IMR-90 (cell line): ENCODE measurements around the gene RAD51B. TPM values are rescaled to one million over a fixed set of nuclear protein-coding genes. Genes with fewer than 3 reads are reported as not detected.
A peak's percentile ranks its signal among the peaks of the same experiment; 100 is the strongest.

Experiments
- ATAC-seq: fragments of 200-7000 bp; cut with Tn5 transposase; 2 replicates; pipeline ENCODE4 v1.9.1; 2020; ENCODE audit warnings: low read depth, mild to moderate bottlenecking, moderate library complexity
- BruUV-seq: library from RNA; stranded (reverse); fragments of 400-500 nt; replicated peaks from 2 replicates; lab custom pipeline; 2021; lab: Mats Ljungman, UMichigan
- CTCF ChIA-PET: fragments of 300-600 bp; formaldehyde crosslinking; extraction: SDS; loops from one replicate; lab custom pipeline; 2021; ENCODE audit warnings: antibody characterized with exemption; lab: Yijun Ruan, JAX
- POLR2A ChIA-PET: fragments of 300-600 bp; sonication (Branson Sonifier 250); formaldehyde crosslinking; loops from one replicate; lab custom pipeline; 2022; ENCODE audit warnings: antibody characterized with exemption; ENCODE audit not compliant: unreplicated experiment; lab: Charles Lee
- DNase-seq: peaks from one replicate; pipeline ENCODE4 v3.0.0; 2013
- H2AFZ ChIP-seq: replicated peaks from 2 replicates; pipeline ENCODE3; 2013; ENCODE audit warnings: low read length, mild to moderate bottlenecking; ENCODE audit not compliant: poor library complexity
- H2AK5ac ChIP-seq: 2 replicates; pipeline ENCODE4 v1.6.1; 2013; ENCODE audit warnings: low read depth, low read length, inconsistent platforms
- H2AK9ac ChIP-seq: replicated peaks from 2 replicates; pipeline ENCODE3; 2013; ENCODE audit warnings: mild to moderate bottlenecking, low read depth, low read length, moderate library complexity; ENCODE audit not compliant: poor library complexity
- H2BK120ac ChIP-seq: 2 replicates; pipeline ENCODE4 v1.6.1; 2013; ENCODE audit warnings: low read depth, low read length, inconsistent platforms
- H2BK15ac ChIP-seq: 3 replicates; pipeline ENCODE4 v1.6.1; 2013; ENCODE audit warnings: low read depth, low read length, inconsistent platforms
- H2BK20ac ChIP-seq: 2 replicates; pipeline ENCODE4 v1.6.1; 2013; ENCODE audit warnings: low read depth, mild to moderate bottlenecking, inconsistent platforms, low read length, moderate library complexity
- H2BK5ac ChIP-seq: 2 replicates; pipeline ENCODE4 v1.6.1; 2013; ENCODE audit warnings: mild to moderate bottlenecking, low read depth, low read length, inconsistent platforms; ENCODE audit not compliant: poor library complexity, severe bottlenecking
- H3K14ac ChIP-seq: replicated peaks from 2 replicates; pipeline ENCODE4 v1.6.1; 2013; ENCODE audit warnings: low read depth, low read length, inconsistent platforms
- H3K18ac ChIP-seq: 2 replicates; pipeline ENCODE4 v1.6.1; 2013; ENCODE audit warnings: low read depth, low read length, control low read depth
- H3K23ac ChIP-seq: 2 replicates; pipeline ENCODE4 v1.6.1; 2013; ENCODE audit warnings: low read depth, low read length, inconsistent platforms
- H3K27ac ChIP-seq: 2 replicates; pipeline ENCODE4 v1.5.1; 2013; ENCODE audit warnings: mild to moderate bottlenecking, control low read depth, low read length; ENCODE audit not compliant: insufficient read depth
- H3K27me3 ChIP-seq: 2 replicates; pipeline ENCODE4 v1.6.1; 2013; ENCODE audit warnings: low read length; ENCODE audit not compliant: control insufficient read depth, insufficient read depth
- H3K36me3 ChIP-seq: 2 replicates; pipeline ENCODE4 v1.6.1; 2013; ENCODE audit warnings: low read length, mixed read lengths; ENCODE audit not compliant: control insufficient read depth, insufficient read depth
- H3K4ac ChIP-seq: 2 replicates; pipeline ENCODE4 v1.6.1; 2013; ENCODE audit warnings: low read depth, low read length, inconsistent platforms
- H3K4me1 ChIP-seq: 2 replicates; pipeline ENCODE4 v1.6.1; 2013; ENCODE audit warnings: low read length, mixed read lengths; ENCODE audit not compliant: control insufficient read depth, insufficient read depth
- H3K4me2 ChIP-seq: 2 replicates; pipeline ENCODE4 v1.6.1; 2013; ENCODE audit warnings: low read depth, mild to moderate bottlenecking, control low read depth, low read length, moderate library complexity
- H3K4me3 ChIP-seq: 2 replicates; pipeline ENCODE4 v1.5.1; 2013; ENCODE audit warnings: low read depth, mild to moderate bottlenecking, control low read depth, low read length, moderate library complexity; ENCODE audit not compliant: insufficient read depth
- H3K56ac ChIP-seq: 2 replicates; pipeline ENCODE4 v1.6.1; 2013; ENCODE audit warnings: low read length, inconsistent platforms; ENCODE audit not compliant: insufficient read depth; ENCODE audit errors: extremely low read depth
- H3K79me1 ChIP-seq, 2 experiments: 2 replicates each; pipeline ENCODE4 v1.6.1; 2013; ENCODE audit warnings: low read length in 2 of 2, inconsistent platforms in 1 of 2, low read depth in 1 of 2
- H3K9ac ChIP-seq: 2 replicates; pipeline ENCODE4 v1.6.1; 2013; ENCODE audit warnings: low read depth, low read length, control low read depth
- H3K9me1 ChIP-seq: 2 replicates; pipeline ENCODE4 v1.6.1; 2013; ENCODE audit warnings: low read length, inconsistent platforms; ENCODE audit not compliant: insufficient read depth
- H3K9me3 ChIP-seq: 2 replicates; pipeline ENCODE4 v1.6.1; 2013; ENCODE audit warnings: low read length; ENCODE audit not compliant: control insufficient read depth, insufficient read depth
- H4K20me1 ChIP-seq: 2 replicates; pipeline ENCODE4 v1.6.1; 2013; ENCODE audit warnings: low read length, inconsistent platforms; ENCODE audit not compliant: insufficient read depth
- H4K5ac ChIP-seq: 2 replicates; pipeline ENCODE4 v1.6.1; 2013; ENCODE audit warnings: mild to moderate bottlenecking, low read depth, low read length, control low read depth
- H4K8ac ChIP-seq, 2 experiments: 2 replicates each; pipeline ENCODE4 v1.6.1; 2013; ENCODE audit warnings: low read depth in 2 of 2, low read length in 2 of 2, control low read depth in 1 of 2, inconsistent platforms in 1 of 2
- H4K91ac ChIP-seq: 2 replicates; pipeline ENCODE4 v1.6.1; 2013; ENCODE audit warnings: low read depth, low read length, inconsistent platforms; ENCODE audit not compliant: insufficient read depth
- CEBPB ChIP-seq: IDR thresholded peaks from 2 replicates; pipeline ENCODE4 v1.6.1; 2012; ENCODE audit warnings: low read depth, low read length, improper control_type of control experiment
- WGBS, 2 experiments: methylation state at CpG; one replicate each; pipeline versions ENCODE4 v1.1.5 to v1.1.7; 2013; ENCODE audit warnings: missing lambda C conversion rate in 2 of 2; ENCODE audit not compliant: insufficient read length in 1 of 2; ENCODE audit errors: extremely low coverage in 2 of 2; 5-methylcytosine and 5-hydroxymethylcytosine counted together
- dilution Hi-C: fragments of 300-500 bp; cut with HindIII; formaldehyde crosslinking; loops from one replicate; pipeline ENCODE4 v1.14.3; 2018; ENCODE audit warnings: low sequenced_read_pairs; ENCODE audit not compliant: unreplicated experiment
- in situ Hi-C: fragments of 300-500 bp; cut with MboI; formaldehyde crosslinking; loops from 3 replicates; pipeline ENCODE4 v1.14.3; 2019; ENCODE audit warnings: low sequenced_read_pairs, inconsistent platforms, mixed read lengths
- intact Hi-C: fragments of 100-400 bp; cut with micrococcal nuclease; formaldehyde crosslinking; loops from 2 replicates; pipeline ENCODE4 v1.10.0; 2022
- polyA plus RNA-seq, 3 experiments: library from polyadenylated mRNA; depleted of rRNA; stranded (reverse); fragments of >200 nt; gene quantifications; 2 replicates each; pipeline ENCODE4 v1.2.3, GENCODE V29; 2012; ENCODE audit warnings: low replicate concordance in 1 of 3
- total RNA-seq: library from RNA; depleted of rRNA; stranded (reverse); fragments of >200 nt; gene quantifications from 2 replicates; pipeline ENCODE4 v1.2.3, GENCODE V29; 2012
- TF ChIP-seq, protein P1 (sequence below): fragments of 150-350 bp; IDR thresholded peaks from 2 replicates; pipeline ENCODE4 v1.6.1; 2016; ENCODE audit warnings: low read depth, mild to moderate bottlenecking, low read length, moderate library complexity, borderline replicate concordance

Gene RAD51B
- total and polyA plus RNA-seq, 2 of the 4 experiments (the other 2 are of a cell fraction) = 5.1 to 18.8 TPM

DNA sequence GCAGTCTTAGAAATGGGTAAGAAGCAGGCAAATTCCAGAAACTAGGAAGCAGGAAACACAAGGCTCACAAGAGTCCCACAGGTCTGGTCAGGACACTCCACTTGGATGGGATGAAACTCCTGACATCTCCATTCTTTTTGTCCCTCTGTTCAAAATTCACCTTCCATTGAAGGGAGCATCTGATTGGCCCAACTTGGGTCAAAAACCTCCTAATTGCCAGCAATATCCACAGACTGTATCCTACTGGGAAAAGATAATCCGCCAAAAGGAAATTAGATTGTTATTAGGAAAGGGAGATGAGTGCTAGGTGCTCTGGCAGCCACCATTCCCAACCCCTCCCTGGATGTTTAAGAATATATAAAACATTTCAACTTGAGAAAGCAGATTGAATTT, 716.4 kb downstream of the RAD51B start:
- Histone ChIP-seq H3K4me1 (peaks cover 11% of the 10 kb centered on the region), H3K27me3 (no peaks in the 10 kb centered on the region), H3K9ac (no peak overlapping the region), H4K8ac (peak overlapping the region; percentile 62 to 96), H2BK15ac (peak overlapping the region; percentile 98), H3K4me2 (no peak overlapping the region), H3K18ac (peak overlapping the region; percentile 85), H3K4me3 (no peak overlapping the region), H4K91ac (peak overlapping the region; percentile 87), H2AK5ac (peak overlapping the region; percentile 80; the same call in 1 of the 2 replicates), H3K56ac (peak overlapping the region; percentile 55; the same call in 1 of the 2 replicates), H3K9me3 (peaks cover 3% of the 10 kb centered on the region), H3K4ac (peak overlapping the region; percentile 90), H3K23ac (peak overlapping the region; percentile 91; the same call in 1 of the 2 replicates), H2BK5ac (peak overlapping the region; percentile 99), H3K27ac (peak overlapping the region; percentile 81; the same call in 1 of the 2 replicates), H3K9me1 (peaks cover 7% of the 10 kb centered on the region), H4K20me1 (no peaks in the 10 kb centered on the region), H2AK9ac (peak overlapping the region; percentile 91), H2BK20ac (peak overlapping the region; percentile 96), H2AFZ (peak overlapping the region; percentile 86), H3K79me1 (no peaks in the 10 kb centered on the region), H2BK120ac (peak overlapping the region; percentile 96), H4K5ac (peak overlapping the region; percentile 88; the same call in 1 of the 2 replicates), H3K36me3 (no peaks in the 10 kb centered on the region), H3K14ac (peak overlapping the region; percentile 90)
- ATAC-seq = no peak
- in situ Hi-C loops = no loop called here
- CTCF ChIA-PET = no interaction called here
- POLR2A ChIA-PET = no interaction called here
- WGBS, 2 experiments = no CpG with 5 or more reads among the region's 1 CpG
- dilution Hi-C loops = no loop called here
- DNase-seq = no peak
- BruUV-seq = no TSS peak
- TF ChIP-seq, protein P1, sequence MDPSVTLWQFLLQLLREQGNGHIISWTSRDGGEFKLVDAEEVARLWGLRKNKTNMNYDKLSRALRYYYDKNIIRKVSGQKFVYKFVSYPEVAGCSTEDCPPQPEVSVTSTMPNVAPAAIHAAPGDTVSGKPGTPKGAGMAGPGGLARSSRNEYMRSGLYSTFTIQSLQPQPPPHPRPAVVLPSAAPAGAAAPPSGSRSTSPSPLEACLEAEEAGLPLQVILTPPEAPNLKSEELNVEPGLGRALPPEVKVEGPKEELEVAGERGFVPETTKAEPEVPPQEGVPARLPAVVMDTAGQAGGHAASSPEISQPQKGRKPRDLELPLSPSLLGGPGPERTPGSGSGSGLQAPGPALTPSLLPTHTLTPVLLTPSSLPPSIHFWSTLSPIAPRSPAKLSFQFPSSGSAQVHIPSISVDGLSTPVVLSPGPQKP = no peak
- no peak for TF ChIP-seq CEBPB
- intact Hi-C loops = no loop called here
